ACHN (cell line): ENCODE results near the gene PBRM1.
"Not testable (repeated sequence)": the region's sequence is repeated elsewhere in the genome, so short reads cannot be mapped to it uniquely, and the experiment has no call there.

Experiments used
- DNase-seq: peaks from one replicate; pipeline ENCODE4 v3.0.0-alpha.2; 2015
- in situ Hi-C: cut with HindIII; loops from 2 replicates; pipeline ENCODE4 v1.10.0; 2017; ENCODE audit warnings: low sequenced_read_pairs, low pct_ligation_motif_present, low pct_unique_long_range_greater_than_20kb

The PBRM1 gene

GRCh38 chr3:52531860-52532516 lies 153.7 kb downstream of the PBRM1 start:
- no peak for DNase-seq
- in situ Hi-C loops, result no loop called here

DNA sequence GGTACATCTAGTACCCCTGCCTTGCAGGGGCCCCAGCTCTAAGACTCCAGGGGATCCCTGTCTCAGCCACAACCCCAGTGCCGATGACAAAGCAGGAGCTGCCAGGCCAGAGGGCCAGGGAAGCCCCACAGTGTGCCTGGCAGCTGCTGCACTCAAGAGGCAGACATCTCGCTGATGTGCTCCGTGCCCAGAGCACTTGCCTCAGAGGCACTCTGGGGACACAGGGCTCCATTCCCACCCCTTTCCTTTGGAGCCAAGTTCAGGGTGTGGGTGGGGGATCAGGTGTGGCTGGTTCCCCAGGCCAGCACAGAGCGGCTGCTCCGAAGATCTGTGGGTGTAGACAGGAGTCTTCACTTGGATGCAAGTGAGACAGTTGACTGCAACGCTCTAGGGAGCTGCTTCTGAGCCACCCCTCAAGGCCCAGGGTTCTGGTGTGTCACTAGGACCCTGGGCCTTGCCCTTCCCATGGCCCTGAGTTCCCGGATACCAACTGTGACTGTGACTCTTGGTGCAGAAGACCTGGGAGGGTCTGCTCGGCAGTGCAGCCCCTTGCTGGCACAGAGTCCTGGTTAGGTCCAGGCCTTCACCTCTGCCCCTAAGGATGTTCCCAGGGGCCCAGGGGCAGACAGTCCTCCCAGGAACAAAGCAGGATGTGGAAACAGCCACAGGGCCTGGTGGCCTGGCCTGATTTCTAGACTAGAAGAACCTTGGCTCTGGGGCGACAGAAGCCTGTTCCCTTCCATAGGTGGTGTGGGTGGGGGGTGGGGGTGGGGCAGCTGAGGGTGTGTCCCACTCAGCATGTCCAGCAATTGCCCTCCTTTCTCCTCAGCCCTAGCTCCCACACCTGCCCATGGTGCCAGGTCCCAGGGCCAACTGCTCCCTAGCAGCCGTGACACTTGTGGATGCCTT lies 154.5 kb downstream of the PBRM1 start:
- no peak for DNase-seq
- in situ Hi-C loops, result no loop called here

DNA sequence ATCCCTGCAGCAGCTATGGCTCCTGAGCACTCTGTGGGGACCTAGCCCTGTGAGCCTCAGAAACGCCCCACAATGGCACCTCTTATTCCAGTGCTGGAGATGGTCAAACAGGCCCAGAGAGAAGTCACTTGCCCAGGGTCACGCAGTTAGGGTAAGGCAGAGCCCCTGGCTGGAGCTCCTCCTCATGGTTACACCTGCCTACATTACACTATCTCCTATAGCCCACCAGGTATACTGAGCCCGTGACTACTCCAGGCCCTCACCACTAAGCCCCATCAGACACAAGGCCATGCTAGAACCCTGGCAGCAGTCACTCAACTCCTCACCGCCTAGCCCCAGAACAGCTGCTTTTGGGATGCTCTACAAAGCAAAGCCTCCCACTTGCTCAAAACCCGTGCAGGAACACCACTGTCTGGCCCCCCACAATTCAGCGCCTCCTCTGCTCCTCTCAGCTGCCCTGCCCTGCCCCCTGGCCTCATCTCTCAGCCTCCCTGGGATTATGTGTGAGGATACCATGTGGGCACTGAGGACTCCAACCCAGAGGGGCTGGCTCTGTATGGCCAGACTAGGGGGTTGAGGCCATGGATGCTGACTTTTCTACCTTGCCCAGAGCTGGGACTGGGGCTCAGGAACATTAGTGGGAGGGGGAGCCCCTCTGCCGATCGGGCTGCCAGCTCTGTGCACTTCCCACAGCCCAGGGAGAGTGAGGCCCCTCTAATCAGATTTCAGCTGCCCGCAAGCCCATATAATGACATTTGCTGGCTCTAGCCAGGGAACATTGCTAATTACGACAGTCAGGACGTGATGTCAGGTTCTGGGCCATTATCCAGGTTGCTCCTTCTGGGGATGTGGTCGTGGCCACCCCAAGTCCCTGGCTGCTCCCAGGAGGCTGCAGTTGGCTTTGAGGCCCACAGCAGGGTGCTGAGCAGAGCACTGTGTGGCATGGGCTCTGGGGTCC lies 156.1 kb downstream of the PBRM1 start:
- DNase-seq, result no peak
- in situ Hi-C loops, result no loop called here

DNA sequence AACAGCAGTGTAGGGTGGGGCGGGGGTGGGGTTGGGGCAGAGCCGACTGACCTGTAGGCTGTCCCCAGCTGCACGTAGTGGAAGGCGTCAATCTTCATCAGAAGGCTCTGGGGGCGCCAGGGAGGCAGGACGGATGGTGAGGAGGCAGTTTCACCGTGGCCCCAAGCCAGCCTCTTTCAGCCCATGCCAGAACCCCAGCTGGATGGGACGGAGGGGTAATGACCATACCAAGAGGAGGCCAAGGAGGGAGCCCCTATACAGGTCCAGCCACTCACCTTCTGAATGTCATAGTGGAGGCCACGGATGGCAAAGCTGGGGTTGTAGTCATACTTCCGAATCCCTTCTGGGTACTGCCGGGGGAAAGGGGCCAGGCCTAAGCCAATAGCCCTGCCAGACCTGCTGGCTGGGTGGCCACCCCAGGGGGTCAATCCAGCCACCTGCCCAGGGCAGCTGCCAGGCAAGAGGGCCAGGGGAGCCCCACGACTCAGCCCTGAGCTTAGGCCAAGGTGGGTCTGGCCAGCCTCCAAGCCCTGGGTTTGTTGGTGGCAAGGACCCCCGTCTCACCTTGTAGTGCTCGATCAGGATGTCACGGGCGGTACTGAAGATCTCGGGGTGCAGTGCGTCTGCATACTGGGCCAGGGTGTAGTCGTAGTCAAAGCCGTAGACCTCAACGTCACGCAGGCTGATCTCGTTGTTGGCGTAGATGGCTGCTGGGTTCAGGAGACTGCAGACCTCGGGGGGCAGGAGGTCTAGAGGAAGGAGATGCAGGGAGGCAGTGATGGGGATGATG lies 156.9 kb downstream of the PBRM1 start:
- no peak for DNase-seq
- in situ Hi-C loops, result no loop called here

GRCh38 chr3:52527732-52528585 lies 157.8 kb downstream of the PBRM1 start:
- no peak for DNase-seq
- in situ Hi-C loops, result no loop called here

- in situ Hi-C loops, result no loop called here
- peak; percentile 28 for DNase-seq
These were observed 158.5 kb downstream of the PBRM1 start for GRCh38 chr3:52527039-52527731.

DNA sequence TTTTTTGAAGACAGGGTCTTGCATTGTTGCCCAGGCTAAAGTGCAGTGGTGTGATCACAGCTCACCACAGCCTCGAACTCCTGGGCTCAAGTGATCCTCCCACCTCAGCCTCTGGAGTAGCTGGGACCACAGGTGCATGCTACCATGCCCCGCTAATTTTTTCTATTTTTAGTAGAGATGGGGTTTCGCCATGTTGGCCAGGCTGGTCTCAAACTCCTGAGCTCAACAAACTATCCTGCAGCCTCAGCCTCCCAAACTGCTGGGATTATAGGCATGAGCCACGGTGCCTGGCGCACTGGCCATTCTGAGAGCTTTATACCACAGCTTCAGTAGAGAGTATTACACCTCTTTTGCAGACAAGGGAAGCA lies 159.1 kb downstream of the PBRM1 start:
- not testable (repeated sequence) for DNase-seq

DNA sequence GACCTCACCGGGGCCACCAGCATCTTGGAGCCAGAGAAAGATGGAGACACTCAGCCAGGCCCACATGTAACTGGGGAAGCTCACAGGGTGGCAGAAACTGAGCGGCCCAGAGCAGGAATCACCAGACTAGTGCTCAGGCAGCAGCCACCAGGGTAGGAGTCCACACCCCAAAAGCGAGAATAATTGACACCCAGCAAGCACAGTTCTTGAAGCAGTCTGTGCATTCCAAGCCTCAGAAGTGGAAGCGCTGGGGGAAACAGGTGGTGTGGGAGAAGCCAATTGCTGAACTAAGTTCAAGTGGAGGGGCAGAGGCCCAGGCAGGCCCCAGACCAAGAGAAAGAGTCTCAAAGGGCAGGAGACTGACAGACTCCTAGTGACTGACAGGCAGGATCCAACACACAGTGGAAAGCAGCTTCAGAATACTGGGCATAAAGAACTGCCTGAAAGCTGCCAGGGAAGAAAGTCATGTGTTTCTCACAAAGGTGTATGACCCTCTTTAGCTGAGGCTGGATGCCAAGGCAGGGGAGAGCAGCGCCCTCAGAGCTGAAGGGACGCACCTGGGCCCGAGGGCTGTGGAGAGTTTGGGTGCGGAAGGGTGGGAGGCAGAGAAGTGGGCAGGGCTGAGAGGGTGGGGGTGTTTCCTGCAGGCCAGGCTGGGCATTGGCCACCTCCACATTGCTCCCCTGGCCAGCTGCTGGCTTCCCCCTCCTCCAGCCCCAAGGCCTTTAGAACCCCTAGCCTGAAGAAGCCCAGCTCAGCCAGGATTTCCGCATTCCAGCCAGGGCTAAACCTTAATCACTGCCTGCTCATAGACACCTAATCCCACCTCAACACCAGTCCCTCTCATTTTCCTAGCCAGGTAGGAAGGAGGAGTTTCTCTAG lies 159.8 kb downstream of the PBRM1 start:
- in situ Hi-C loops, result no loop called here
- no peak for DNase-seq

More for the DNA sequence above, 159.1 kb downstream of the PBRM1 start:
- in situ Hi-C loops, result not testable (repeated sequence)

DNA sequence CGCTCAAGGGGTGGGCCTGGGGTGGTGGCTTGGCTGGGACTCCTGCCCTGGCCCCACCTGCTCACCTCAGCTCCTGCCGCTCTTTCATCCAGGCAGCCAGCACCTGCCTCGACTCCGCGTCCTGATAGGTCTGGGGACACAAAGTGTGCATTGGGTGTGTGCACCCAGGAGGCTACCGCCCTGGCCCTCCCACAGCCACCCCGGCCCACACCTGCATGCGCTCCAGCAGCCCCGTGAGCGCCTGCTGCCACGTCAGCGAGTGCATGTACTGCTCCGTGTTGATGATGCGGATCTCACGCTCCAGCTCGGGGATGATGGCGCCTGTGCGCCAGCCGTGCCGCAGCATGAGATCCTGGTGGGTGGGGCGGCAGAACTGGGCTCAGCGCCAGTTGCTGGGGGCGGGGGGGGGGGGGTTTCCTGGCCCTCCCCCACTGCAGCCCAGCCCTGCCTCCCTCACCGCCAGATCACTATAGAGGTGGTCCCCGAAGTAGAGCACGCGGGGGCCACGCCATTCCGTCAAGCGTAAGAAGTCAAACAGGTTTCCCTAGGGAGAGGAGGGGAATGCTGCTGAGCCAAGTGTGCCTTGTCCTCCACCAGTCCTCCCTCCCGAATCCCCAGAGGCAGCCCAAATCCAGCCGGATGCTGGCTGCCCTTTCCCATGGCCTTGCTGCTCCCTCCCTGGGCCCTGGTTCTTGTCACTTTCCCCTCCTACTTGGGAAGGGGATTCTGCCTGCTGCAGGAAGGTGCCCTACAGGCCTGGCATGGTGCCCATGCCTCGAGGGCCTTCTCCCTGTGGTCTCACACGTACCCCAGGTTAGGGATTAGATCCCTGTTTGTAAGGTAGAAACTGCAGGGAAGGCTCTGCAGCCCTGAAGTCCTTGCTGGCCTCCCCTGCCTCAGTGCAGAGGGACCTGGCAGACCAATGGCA lies 160.7 kb downstream of the PBRM1 start:
- in situ Hi-C loops, result no loop called here
- no peak for DNase-seq

DNA sequence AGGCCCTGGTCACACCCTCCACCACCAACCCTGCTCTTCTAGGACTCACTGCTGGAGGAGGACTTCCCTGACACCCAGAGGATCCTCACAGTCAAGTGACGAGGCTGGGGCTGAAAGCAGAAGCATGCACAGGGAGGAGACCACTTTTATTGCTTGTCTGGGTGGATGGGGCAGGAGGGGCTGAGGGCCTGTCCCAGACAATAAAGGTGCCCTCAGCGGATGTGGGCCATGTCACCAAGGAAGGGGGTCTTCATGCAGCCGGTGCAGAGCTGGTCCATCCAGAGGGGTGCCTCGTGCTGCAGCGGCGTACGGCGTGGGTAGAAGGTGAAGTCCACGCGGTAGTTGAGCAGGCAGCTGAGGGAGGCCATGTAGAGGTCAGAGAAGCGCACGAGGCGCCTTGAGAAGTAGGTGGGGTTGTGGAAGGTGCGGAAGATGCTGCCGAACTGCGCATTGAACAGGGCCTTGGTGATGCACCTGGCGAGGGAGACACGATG lies 161.4 kb downstream of the PBRM1 start:
- no peak for DNase-seq
- in situ Hi-C loops, result no loop called here

GRCh38 chr3:52523386-52524257 lies 162.1 kb downstream of the PBRM1 start:
- DNase-seq, result no peak
- in situ Hi-C loops, result no loop called here

GRCh38 chr3:52522651-52523251 lies 163.0 kb downstream of the PBRM1 start:
- in situ Hi-C loops, result no loop called here
- no peak for DNase-seq

GRCh38 chr3:52521881-52522650 lies 163.6 kb downstream of the PBRM1 start:
- in situ Hi-C loops, result no loop called here
- no peak for DNase-seq
